ENCODE data around the gene PARD3B.

The PARD3B gene

GRCh38 chr2:204989877-204990276, 444.6 kb downstream of the PARD3B start:
- no peak for DNase-seq (ENCODE audit: low read depth in 2 of 3, low spot score in 2 of 3)

DNA sequence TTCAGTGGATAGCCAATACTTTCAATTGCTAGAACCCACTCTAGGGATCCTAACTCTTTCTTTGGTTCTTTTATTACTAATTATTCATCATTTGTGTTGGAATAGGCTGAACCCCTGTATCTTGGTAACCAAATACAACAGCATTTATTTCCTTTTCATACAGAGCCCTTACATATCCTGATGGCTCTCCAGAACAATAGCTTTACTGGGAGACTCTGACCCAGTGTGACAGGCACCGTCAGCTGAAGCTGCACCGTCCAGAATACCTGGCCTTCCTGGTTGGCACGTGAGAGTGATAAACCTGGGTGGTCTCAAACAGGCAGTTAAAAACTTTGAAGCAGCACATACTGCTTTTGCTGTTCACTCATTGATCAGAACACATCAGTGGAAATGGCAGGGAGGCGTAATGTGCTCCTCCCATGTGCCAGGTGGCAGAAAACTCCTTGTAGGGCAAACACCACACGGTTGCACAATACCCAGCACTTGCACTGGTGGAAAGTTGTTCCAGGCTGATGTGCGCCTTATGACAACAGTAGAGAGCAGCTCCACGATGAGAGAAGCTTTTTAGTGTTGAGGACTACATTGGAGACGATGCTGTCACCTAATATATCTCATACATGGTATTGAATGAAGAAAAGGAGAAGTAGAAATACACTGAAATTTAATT, 456.2 kb downstream of the PARD3B start:
- no peak for DNase-seq (ENCODE audit: low read depth in 2 of 3, low spot score in 2 of 3)

DNA sequence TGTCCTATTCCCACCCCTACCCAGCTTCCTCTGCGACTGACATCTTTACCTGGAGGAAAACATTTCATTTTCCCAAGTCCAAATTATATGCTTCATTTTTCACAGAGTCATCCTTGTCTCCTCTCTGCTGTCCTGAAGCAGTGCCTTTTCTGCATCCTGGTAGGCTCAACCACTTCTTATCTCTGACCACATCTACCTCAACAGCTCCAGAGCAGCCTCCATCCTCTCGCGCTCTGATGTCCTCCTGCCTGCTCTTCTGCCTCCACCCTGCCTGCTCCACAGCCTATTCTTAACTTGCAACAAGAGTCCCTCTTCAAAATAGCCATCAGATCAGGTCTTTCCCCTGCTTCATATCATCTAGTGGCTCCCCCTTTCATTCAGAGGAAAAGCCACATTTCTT, 457.1 kb downstream of the PARD3B start:
- DNase-seq (ENCODE audit: low read depth in 2 of 3, low spot score in 2 of 3) = no peak

GRCh38 chr2:205003288-205003687, 458.0 kb downstream of the PARD3B start:
- no peak for DNase-seq (ENCODE audit: low read depth in 2 of 3, low spot score in 2 of 3)

DNA sequence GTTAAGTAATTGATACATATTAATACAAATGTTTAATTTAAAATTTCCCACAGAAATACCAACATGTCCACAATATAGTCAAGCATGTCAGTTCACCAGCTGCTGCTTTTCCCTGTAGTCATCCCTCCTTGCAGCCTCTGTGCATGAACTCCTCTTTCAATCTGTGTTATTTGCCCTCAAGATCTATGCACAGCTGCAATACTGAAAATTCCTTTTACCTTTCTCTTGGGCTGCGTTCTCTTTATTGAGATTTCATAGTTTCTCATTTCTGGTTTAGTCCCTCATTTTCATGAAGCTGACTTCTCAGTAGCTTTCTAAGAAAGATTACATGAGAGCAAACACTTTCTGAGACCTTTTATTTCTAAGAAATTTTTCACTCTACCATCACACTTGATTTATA, 464.9 kb downstream of the PARD3B start:
- no peak for DNase-seq (ENCODE audit: low read depth in 2 of 3, low spot score in 2 of 3)

- DNase-seq (ENCODE audit: low read depth in 2 of 3, low spot score in 2 of 3) = no peak
Observed at GRCh38 chr2:205011031-205011430, 465.8 kb downstream of the PARD3B start.

GRCh38 chr2:205012961-205013360, 467.7 kb downstream of the PARD3B start:
- no peak for DNase-seq (ENCODE audit: low read depth in 2 of 3, low spot score in 2 of 3)

DNA sequence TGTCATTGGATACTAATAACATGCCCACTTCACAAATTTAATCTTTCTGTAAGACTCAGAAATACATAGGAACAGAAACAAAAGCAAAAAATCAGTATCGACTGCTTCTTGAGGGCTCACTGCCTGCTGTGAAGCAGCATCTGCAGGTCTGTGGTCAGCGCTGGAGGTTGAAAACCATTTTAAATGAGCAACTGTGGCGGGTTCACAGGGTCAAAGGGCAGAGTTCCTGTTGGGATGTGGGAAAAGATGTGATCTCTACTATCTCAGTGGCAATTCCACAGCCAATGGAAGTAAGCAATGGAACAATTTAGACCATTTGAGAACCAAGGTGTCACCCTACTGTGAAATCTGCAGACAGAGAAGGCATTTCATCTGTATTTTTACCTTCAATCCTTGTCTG, 468.3 kb downstream of the PARD3B start:
- no peak for DNase-seq (ENCODE audit: low read depth in 2 of 3, low spot score in 2 of 3)

DNA sequence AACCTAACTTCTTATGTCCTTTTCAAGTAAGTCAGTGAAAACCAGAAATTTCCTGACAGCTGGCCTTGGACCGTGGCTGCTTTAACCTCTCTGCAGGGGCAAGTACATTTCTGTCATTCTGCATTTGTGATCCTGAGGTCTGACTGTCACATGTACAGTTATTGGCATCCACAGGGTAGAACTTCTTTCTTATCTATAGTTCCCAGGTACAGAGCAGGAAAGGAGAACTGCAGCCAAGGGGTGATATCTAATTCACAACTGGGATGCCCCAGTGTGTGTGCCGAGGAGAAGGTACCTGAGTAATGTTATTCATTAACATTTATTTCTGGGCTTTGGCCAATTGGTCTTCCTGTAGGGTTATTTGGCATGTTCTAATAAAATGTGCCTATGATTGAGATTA, 468.9 kb downstream of the PARD3B start:
- DNase-seq (ENCODE audit: low read depth in 2 of 3, low spot score in 2 of 3) = no peak

GRCh38 chr2:205017381-205017780, 472.1 kb downstream of the PARD3B start:
- DNase-seq (ENCODE audit: low read depth in 2 of 3, low spot score in 2 of 3) = no peak

- DNase-seq (ENCODE audit: low read depth in 2 of 3, low spot score in 2 of 3) = no peak
Observed at GRCh38 chr2:205017912-205018311, 472.6 kb downstream of the PARD3B start.

DNA sequence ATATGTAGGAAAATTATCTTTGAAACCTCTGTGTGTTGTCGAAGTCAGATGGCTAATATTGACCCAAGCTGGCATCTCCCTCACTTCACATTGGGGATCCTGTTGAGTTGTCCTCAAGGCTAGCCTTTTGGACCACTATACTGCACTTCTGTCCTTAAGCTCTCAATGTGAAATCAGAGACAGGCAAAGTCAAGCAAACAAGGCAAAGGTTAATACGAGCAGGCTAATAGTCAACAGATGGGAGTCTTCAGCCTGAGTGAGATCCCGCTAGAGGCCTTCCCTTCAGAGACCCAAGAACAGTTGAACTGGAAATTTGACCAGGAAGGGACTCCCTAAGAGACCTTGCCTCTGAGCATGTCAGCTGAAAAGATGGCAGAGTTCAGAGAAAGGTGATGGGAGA, 475.4 kb downstream of the PARD3B start:
- DNase-seq (ENCODE audit: low read depth in 2 of 3, low spot score in 2 of 3) = no peak

DNA sequence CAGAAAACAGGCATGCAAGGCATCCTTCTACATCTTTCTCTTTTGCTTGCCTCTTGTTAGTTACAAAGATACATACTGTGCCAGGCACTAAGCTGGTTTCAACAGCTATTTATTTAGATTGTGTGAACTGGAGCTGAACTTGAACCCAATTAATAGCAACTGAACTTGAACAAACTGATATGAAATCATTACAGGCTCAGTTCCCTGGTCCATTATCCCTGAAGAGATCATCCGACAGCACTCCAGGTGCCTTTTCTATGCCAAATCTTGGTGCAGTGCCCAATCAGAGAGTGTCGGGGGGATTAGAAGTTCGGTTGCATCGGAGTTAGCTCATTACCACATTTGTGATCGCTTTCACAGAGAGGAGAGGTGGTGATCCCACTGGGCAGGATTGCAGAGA, 477.6 kb downstream of the PARD3B start:
- no peak for DNase-seq (ENCODE audit: low read depth in 2 of 3, low spot score in 2 of 3)

GRCh38 chr2:205024822-205025518, 479.7 kb downstream of the PARD3B start:
- no peak for DNase-seq (ENCODE audit: low read depth in 2 of 3, low spot score in 2 of 3)

DNA sequence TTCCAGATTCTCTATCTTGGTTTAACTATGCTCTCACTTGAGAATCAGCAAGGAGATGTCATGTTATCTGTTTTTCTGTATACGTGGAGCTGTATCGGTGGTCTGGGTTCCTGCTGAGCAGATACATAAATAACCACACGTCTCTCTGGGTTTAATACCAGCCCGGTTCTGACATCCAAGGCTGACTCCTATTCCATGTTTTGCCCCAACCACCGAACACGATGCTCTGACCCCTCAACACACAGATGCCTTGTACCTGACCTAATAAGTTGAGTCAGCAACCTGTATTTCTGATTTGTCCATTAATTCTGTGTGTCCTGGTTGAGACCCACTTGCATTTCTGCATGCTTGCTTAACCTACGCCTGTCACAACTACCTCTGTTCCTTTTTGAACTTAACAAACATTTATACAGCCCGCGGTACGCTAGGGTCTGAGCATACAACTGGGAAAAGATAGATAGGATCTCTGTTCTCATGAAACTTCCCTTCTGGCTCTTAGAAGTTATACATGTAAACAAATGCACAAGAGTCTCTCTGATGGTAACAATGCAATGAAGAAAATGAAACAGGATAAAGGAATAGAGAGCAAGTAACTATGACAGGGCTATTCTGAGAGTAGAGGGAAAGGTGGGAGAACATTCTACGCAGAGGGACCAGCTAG, 480.4 kb downstream of the PARD3B start:
- no peak for DNase-seq (ENCODE audit: low read depth in 2 of 3, low spot score in 2 of 3)

GRCh38 chr2:205030695-205031094, 485.4 kb downstream of the PARD3B start:
- DNase-seq (ENCODE audit: low read depth in 2 of 3, low spot score in 2 of 3) = no peak

GRCh38 chr2:205032093-205032551, 486.8 kb downstream of the PARD3B start:
- DNase-seq (ENCODE audit: low read depth in 2 of 3, low spot score in 2 of 3) = no peak

- DNase-seq (ENCODE audit: low read depth in 2 of 3, low spot score in 2 of 3) = no peak
Observed at GRCh38 chr2:205033431-205033830, 488.2 kb downstream of the PARD3B start.

DNA sequence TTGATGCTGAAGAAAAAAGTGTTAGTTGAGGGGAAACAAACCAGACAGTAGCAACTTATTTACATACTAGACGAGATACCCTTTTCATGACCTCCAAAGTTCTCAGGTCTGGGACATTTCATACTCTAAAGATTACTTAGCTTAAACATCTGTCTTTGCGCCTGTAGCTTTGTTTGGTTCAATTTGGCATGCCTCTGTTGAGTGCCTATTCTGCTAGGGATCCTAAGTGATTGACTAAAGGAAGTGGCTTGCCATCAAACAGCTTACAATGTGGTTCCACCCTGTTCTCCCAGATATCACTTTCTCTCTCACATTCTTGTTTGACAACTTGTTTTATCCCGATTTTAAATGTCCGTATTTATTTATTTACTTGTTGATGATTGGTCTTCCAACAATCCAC, 488.8 kb downstream of the PARD3B start:
- DNase-seq (ENCODE audit: low read depth in 2 of 3, low spot score in 2 of 3) = no peak

GRCh38 chr2:205040323-205040722, 495.0 kb downstream of the PARD3B start:
- DNase-seq (ENCODE audit: low read depth in 2 of 3, low spot score in 2 of 3) = no peak

DNA sequence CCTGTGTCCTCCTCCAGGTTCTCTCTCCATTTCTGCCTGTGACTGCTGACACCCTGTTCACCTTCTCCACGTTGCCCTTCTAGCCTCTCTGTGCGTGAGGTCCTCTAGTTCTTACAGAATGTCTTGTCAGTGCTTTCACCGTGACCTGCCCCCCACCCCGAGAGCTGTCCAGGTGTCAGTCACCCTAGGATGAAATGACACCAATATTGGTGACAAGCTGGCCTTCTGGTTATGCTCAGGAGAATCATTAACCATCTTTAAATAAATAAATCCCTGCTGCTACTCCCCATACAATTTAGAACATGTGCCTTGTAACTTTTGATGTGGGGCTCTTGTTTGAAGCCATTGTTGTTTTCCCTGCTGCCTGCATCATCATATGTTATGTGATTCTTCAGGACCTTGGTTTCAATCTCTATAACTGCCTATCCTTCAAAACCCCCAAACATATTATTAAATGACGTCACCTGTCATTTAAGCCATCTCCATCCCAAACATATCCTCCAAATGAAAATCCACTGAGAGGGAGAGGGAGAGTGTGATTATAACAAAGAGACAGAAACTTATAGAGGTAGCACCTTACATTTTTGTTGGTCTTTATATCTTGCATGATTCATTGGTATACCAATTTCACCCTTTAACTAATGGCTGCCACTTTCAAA, 496.3 kb downstream of the PARD3B start:
- DNase-seq (ENCODE audit: low read depth in 2 of 3, low spot score in 2 of 3) = no peak

DNA sequence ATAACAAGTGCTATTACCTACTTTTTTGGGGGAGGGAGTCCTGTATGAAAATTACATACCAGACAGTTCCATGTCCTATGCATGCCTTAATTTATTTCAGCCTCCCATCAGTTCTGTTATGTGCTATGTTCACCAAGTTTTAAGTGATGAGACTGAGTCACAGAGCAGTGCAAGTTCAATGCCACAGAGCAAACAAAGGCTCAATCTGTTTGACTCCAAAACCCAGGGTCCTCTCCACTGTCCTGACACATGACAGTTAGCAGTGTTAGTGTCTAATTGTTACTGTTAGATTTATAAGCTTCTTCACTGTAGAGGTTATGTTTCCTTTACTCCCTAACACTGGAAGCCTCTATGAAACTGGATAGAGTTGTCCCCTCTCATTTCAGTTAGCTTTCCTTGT, 498.0 kb downstream of the PARD3B start:
- DNase-seq (ENCODE audit: low read depth in 2 of 3, low spot score in 2 of 3) = no peak
